BE2C (cell line): ENCODE measurements around the gene HIGD1A.

Source experiments
- DNase-seq: peaks from one replicate; pipeline ENCODE4 v3.0.0-alpha.2; 2020
- H3K27me3 ChIP-seq: fragments of 250-450 bp; sonication (Bioruptor Pico); 2 replicates; pipeline ENCODE4 v1.5.1; 2020; ENCODE audit warnings: mild to moderate bottlenecking
- H3K36me3 ChIP-seq: fragments of 250-450 bp; sonication (Bioruptor Pico); 2 replicates; pipeline ENCODE4 v1.5.1; 2020; ENCODE audit warnings: mild to moderate bottlenecking
- H3K4me1 ChIP-seq: fragments of 250-450 bp; sonication (Bioruptor Pico); 2 replicates; pipeline ENCODE4 v1.5.1; 2020
- H3K4me3 ChIP-seq: 2 replicates; pipeline ENCODE4 v1.5.1; 2011; ENCODE audit warnings: low read depth, low read length
- H3K9me3 ChIP-seq: fragments of 250-450 bp; sonication (Bioruptor Pico); 2 replicates; pipeline ENCODE4 v1.5.1; 2020
- CTCF ChIP-seq: IDR thresholded peaks from 2 replicates; pipeline ENCODE4 v1.5.1; 2012; ENCODE audit warnings: mild to moderate bottlenecking, low read depth, low read length

HIGD1A gene

DNA sequence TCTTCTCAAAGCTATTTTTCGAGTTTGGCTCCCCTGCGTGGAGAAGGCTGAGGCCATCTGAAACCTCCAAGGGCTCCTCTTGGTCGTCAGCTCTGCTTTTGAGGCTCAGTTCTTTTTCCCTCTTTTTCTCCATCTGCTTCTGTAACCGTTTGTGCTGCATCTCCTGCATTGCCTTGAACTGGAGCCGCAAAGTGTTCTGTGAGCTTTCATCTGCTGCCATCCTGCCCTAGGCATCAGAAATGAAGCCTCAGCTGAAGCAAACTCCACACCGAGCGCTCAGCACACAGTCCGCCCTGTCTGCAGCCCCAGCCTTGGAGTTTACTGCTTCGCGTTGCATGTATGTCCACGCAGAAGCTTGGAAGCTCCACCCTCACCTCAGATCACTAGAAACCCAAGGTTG, 46.2 kb downstream of the HIGD1A start:
- Histone ChIP-seq H3K9me3 (no peaks in the 10 kb centered on the region), H3K4me3 (no peak overlapping the region), H3K36me3 (no peaks in the 10 kb centered on the region), H3K27me3 (no peaks in the 10 kb centered on the region), H3K4me1 (no peaks in the 10 kb centered on the region)
- no peak for TF ChIP-seq CTCF
- DNase-seq, result no peak

DNA sequence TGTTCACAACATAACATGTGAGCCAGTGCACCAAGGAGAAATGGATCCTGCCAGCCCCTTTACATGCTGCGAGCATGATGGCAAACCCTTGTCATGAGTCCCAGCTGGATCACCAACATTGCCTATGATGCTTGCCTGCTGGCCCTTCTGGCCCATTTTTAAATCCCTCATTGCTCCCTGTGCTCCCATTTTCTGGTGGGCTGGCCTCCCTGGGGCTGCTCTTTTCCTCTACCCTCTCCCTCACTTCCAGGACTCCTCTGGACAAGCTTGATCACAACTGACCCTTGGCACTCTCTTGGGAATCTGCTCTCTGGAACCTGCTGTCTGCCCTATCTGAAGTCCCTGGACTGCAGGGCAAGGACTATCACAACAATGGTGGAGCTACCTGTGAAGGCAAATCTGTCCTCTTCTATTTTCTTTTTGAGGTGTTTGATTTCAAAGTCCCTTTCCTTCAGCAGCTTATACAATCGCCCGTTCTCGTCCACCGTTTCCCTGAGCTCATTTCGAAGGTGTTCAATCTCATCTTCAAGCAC, 47.5 kb downstream of the HIGD1A start:
- no peak for TF ChIP-seq CTCF
- Histone ChIP-seq H3K4me1 (no peaks in the 10 kb centered on the region), H3K27me3 (no peaks in the 10 kb centered on the region), H3K4me3 (no peak overlapping the region), H3K36me3 (no peaks in the 10 kb centered on the region), H3K9me3 (no peaks in the 10 kb centered on the region)
- DNase-seq, result no peak

DNA sequence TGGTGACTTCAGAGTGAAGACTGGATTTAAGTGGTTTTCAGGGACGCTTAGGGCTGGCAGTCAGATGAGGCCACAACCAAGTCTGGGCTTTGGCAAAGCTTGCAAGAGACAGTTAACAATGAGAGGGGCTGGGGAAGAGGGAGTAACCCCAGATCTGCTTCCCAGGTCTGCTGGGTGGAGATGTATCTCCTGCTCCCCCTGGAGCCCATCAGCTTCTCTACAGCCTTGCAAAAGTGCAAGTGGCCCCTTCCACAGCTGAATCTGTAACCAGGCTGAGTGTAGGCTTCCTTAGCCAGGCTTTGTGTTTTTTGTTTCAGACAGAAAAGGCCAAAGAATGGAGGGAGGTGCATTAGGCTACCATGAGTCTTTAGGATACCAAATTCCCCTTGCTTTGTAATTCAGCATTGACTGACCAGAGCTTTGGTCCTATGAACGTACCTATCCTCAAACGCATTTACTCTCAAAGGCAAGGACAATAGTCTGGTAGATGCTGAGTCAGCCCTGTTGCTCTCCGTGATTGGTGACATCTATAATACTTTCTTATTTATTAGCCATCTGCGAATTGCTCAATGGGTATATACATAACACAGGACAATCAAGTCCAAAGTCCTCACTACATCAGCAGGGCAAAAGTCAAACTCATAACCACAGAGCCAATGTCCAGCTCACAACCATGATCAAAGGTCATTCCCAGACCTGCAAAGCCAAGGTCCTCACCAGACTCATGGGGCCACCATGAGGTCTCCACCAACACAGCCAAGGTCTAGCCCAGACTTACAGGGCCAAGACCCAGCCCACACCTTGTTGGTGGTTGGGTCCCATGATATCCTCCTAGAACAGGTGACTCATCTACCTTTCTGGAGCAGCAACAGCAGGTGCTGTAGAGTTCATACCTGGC, 48.4 kb downstream of the HIGD1A start:
- no peaks in the 10 kb centered on the region for H3K9me3 ChIP-seq
- no peaks in the 10 kb centered on the region for H3K27me3 ChIP-seq
- H3K36me3 ChIP-seq, result no peaks in the 10 kb centered on the region
- TF ChIP-seq CTCF, result peak; percentile 55
- no peak overlapping the region for H3K4me3 ChIP-seq
- peak; percentile 23 for DNase-seq
- H3K4me1 ChIP-seq, result no peaks in the 10 kb centered on the region

GRCh38 chr3:42753757-42754156, 50.5 kb downstream of the HIGD1A start:
- Histone ChIP-seq H3K4me3 (no peak overlapping the region), H3K4me1 (no peaks in the 10 kb centered on the region), H3K36me3 (no peaks in the 10 kb centered on the region), H3K9me3 (no peaks in the 10 kb centered on the region), H3K27me3 (no peaks in the 10 kb centered on the region)
- no peak for TF ChIP-seq CTCF
- DNase-seq, result no peak

DNA sequence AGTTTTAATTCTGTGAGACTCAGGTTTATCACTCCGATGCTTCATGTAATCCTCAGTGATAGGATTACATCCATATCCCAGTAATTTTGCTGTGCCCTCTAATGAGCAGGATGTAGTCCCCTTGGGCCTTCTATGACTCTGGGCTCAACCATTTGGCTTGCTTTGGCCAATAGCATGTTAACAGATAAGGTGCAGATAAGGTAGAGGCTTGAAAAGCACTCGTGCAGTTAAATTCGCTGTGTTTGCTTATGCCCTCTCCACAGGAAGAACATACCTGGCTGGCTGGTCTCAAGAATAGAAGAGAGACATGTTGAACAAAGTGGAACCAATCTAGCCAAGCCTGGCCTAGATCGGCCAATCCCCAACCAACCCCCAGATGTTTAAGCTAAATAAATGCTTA, 51.3 kb downstream of the HIGD1A start:
- Histone ChIP-seq H3K4me1 (no peaks in the 10 kb centered on the region), H3K4me3 (no peak overlapping the region), H3K36me3 (no peaks in the 10 kb centered on the region), H3K9me3 (no peaks in the 10 kb centered on the region), H3K27me3 (no peaks in the 10 kb centered on the region)
- no peak for TF ChIP-seq CTCF
- DNase-seq, result no peak

DNA sequence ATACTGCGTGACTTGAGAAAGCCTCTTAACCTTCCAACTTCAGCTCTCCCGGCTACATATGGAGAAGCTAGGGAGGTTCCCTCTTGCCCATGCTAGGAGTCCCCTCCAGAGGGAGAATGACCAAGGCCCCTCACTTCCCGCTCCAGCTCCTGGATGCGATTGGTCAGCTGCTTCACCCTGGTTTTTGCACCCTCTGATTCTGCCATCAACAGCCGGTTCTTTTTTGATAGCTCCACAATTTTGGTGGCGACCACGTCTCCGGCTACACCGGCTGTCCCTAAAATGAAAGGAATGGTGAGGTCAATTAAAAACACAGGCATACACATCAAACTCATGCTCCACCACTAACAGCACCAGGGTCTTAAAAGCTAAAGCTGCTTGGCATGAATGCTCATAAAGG, 51.8 kb downstream of the HIGD1A start:
- no peak for TF ChIP-seq CTCF
- Histone ChIP-seq H3K36me3 (no peaks in the 10 kb centered on the region), H3K4me3 (no peak overlapping the region), H3K27me3 (no peaks in the 10 kb centered on the region), H3K4me1 (no peaks in the 10 kb centered on the region), H3K9me3 (no peaks in the 10 kb centered on the region)
- no peak for DNase-seq
